ENCODE data around the gene TACR2.

The TACR2 gene

DNA sequence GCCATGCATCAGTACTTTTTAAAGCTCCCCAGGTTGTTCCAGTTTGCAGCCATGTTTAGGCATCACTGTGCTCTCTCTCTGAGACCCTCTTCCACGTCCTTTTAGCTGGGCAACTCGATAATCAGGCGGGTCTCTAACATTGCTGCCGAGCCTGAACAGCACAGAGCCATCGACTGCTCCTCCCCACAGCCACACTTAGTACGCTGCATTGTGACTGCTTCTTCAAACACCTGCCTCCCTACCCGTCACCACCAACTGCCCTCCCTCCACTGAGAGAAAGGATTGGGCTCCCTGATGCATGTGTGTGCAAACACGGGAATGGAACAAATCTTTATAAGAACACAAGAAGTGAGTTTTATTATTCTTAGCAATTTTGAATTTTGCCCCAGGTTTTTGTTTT, 11.4 kb upstream of the TACR2 start:
- no peak overlapping the region for H3K27ac ChIP-seq (ENCODE audit: low read length)
- no peaks in the 10 kb centered on the region for H3K9me3 ChIP-seq (ENCODE audit: insufficient read depth, low read depth, low read length)
- H3K36me3 ChIP-seq (ENCODE audit: insufficient read depth, low read depth, low read length): no peaks in the 10 kb centered on the region
- no peak overlapping the region for H3K9ac ChIP-seq (ENCODE audit: low read depth, low read length)
- no peak overlapping the region for H3K4me3 ChIP-seq (ENCODE audit: low read length)
- H3K4me1 ChIP-seq (ENCODE audit: insufficient read depth, low read length): no peaks in the 10 kb centered on the region
- no peaks in the 10 kb centered on the region for H3K27me3 ChIP-seq (ENCODE audit: insufficient read depth, low read length)

GRCh38 chr10:69426376-69426727, 9.6 kb upstream of the TACR2 start:
- no peak overlapping the region for H3K9ac ChIP-seq (ENCODE audit: low read depth, low read length)
- no peak overlapping the region for H3K27ac ChIP-seq (ENCODE audit: low read length)
- H3K9me3 ChIP-seq (ENCODE audit: insufficient read depth, low read depth, low read length): no peaks in the 10 kb centered on the region
- H3K4me1 ChIP-seq (ENCODE audit: insufficient read depth, low read length): no peaks in the 10 kb centered on the region
- no peaks in the 10 kb centered on the region for H3K36me3 ChIP-seq (ENCODE audit: insufficient read depth, low read depth, low read length)
- H3K4me3 ChIP-seq (ENCODE audit: low read length): no peak overlapping the region
- H3K27me3 ChIP-seq (ENCODE audit: insufficient read depth, low read length): no peaks in the 10 kb centered on the region

DNA sequence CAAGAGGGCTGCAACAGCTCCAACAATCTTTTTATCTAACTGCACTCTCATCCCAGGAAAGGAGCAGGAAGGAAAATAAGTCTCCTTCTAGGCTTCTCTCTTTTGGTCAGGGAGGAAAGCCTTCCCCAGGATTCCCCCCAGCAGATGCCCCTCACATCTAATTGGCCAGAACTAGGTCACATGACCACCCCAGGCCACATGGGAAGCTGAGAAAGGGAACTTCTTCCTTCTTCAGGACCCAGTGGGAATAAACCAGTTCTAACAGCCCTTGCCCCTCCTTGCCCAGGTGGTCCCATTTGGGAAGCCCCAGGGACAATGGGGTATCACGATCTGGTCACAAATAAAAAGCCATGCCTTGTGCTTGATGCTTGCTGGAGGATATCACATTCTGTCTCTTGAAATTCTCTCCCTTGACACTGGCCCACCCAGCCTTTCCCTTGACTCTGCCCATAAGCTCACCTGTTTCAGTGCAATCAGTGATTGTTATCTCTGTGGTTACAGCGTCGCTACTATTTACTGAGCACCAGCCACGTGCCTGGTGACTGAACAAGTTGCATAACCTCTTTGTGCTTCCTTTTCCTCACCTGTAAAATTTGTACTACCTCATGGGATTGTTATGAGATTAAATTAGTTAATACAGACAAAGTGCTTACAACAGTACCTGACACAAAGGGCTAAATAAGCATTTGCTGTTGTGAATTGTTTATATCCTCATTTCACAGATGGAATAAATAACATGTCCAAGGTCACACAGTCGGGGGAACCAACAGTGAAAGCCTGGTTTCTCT, 9.0 kb upstream of the TACR2 start:
- no peak overlapping the region for H3K9ac ChIP-seq (ENCODE audit: low read depth, low read length)
- no peak overlapping the region for H3K27ac ChIP-seq (ENCODE audit: low read length)
- H3K4me1 ChIP-seq (ENCODE audit: insufficient read depth, low read length): no peaks in the 10 kb centered on the region
- no peaks in the 10 kb centered on the region for H3K9me3 ChIP-seq (ENCODE audit: insufficient read depth, low read depth, low read length)
- H3K36me3 ChIP-seq (ENCODE audit: insufficient read depth, low read depth, low read length): no peaks in the 10 kb centered on the region
- H3K27me3 ChIP-seq (ENCODE audit: insufficient read depth, low read length): no peaks in the 10 kb centered on the region
- H3K4me3 ChIP-seq (ENCODE audit: low read length): no peak overlapping the region

GRCh38 chr10:69425041-69425440, 8.3 kb upstream of the TACR2 start:
- H3K9ac ChIP-seq (ENCODE audit: low read depth, low read length): no peak overlapping the region
- H3K27me3 ChIP-seq (ENCODE audit: insufficient read depth, low read length): no peaks in the 10 kb centered on the region
- no peak overlapping the region for H3K4me3 ChIP-seq (ENCODE audit: low read length)
- no peaks in the 10 kb centered on the region for H3K36me3 ChIP-seq (ENCODE audit: insufficient read depth, low read depth, low read length)
- H3K9me3 ChIP-seq (ENCODE audit: insufficient read depth, low read depth, low read length): no peaks in the 10 kb centered on the region
- no peaks in the 10 kb centered on the region for H3K4me1 ChIP-seq (ENCODE audit: insufficient read depth, low read length)
- H3K27ac ChIP-seq (ENCODE audit: low read length): no peak overlapping the region

DNA sequence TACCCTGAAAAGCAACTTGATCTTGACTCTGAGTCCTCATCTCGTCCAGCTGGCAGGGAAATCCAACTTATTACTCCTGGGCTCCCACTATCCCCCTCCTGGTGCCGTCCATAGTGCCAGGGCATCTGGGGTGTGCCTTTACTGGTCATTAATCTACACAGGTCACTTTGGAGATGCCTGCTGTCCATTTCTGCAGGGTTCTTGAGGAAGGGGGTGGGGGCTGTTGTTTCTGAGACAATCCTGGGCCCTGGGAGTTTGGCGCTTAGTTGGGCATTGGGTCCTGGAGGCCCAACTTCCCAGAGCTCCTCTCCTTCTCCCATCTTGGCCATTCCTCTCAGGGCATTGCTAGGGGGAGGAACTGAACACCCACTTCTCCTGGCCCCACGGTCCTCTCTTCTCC, 6.0 kb upstream of the TACR2 start:
- Histone ChIP-seq H3K4me3 (ENCODE audit: low read length) (no peak overlapping the region), H3K9me3 (ENCODE audit: insufficient read depth, low read depth, low read length) (no peaks in the 10 kb centered on the region), H3K36me3 (ENCODE audit: insufficient read depth, low read depth, low read length) (no peaks in the 10 kb centered on the region), H3K4me1 (ENCODE audit: insufficient read depth, low read length) (no peaks in the 10 kb centered on the region), H3K27me3 (ENCODE audit: insufficient read depth, low read length) (no peaks in the 10 kb centered on the region), H3K27ac (ENCODE audit: low read length) (no peak overlapping the region), H3K9ac (ENCODE audit: low read depth, low read length) (no peak overlapping the region)

GRCh38 chr10:69421611-69422308, 5.0 kb upstream of the TACR2 start:
- Histone ChIP-seq H3K4me3 (ENCODE audit: low read length) (no peak overlapping the region), H3K9ac (ENCODE audit: low read depth, low read length) (no peak overlapping the region), H3K27me3 (ENCODE audit: insufficient read depth, low read length) (no peaks in the 10 kb centered on the region), H3K36me3 (ENCODE audit: insufficient read depth, low read depth, low read length) (no peaks in the 10 kb centered on the region), H3K27ac (ENCODE audit: low read length) (no peak overlapping the region), H3K9me3 (ENCODE audit: insufficient read depth, low read depth, low read length) (no peaks in the 10 kb centered on the region), H3K4me1 (ENCODE audit: insufficient read depth, low read length) (no peaks in the 10 kb centered on the region)

- Histone ChIP-seq H3K27me3 (ENCODE audit: insufficient read depth, low read length) (no peaks in the 10 kb centered on the region), H3K36me3 (ENCODE audit: insufficient read depth, low read depth, low read length) (no peaks in the 10 kb centered on the region), H3K4me3 (ENCODE audit: low read length) (no peak overlapping the region), H3K4me1 (ENCODE audit: insufficient read depth, low read length) (no peaks in the 10 kb centered on the region), H3K27ac (ENCODE audit: low read length) (no peak overlapping the region), H3K9ac (ENCODE audit: low read depth, low read length) (no peak overlapping the region), H3K9me3 (ENCODE audit: insufficient read depth, low read depth, low read length) (no peaks in the 10 kb centered on the region)
Observed at GRCh38 chr10:69419744-69420126, 3.0 kb upstream of the TACR2 start.

DNA sequence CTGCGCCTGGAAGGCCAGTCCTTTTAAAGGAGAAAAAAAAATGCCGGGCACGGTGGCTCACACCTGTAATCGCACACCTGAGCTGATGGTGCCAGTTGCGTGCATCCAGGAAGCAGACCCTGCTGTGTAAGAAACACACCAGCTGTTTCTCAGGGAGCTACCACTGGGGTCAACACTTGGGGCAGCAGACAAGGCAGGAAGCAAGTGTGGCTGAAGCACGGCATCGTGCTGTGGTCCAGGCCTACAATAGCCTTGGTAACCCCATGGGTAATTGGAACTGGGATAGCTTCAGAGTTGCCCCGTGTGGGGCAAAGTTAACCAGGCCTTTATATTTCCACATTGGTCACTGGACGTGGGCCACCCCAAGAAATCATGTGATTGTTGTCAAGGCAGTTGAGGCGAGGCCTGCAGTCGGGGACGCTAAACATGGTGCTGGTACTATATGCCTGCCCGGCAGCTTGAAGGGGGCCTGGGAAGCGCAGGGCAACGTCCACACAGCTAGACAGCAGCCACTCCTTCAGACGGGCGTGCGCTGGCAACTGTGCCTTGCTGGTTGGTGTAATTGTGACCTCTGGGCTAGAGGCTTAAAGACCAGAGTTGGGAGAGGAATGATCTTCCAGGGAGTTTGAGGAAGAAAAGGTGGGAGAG, 2.5 kb upstream of the TACR2 start:
- Histone ChIP-seq H3K4me1 (ENCODE audit: insufficient read depth, low read length) (no peaks in the 10 kb centered on the region), H3K9me3 (ENCODE audit: insufficient read depth, low read depth, low read length) (no peaks in the 10 kb centered on the region), H3K4me3 (ENCODE audit: low read length) (no peak overlapping the region), H3K9ac (ENCODE audit: low read depth, low read length) (no peak overlapping the region), H3K27ac (ENCODE audit: low read length) (no peak overlapping the region), H3K27me3 (ENCODE audit: insufficient read depth, low read length) (no peaks in the 10 kb centered on the region), H3K36me3 (ENCODE audit: insufficient read depth, low read depth, low read length) (no peaks in the 10 kb centered on the region)

DNA sequence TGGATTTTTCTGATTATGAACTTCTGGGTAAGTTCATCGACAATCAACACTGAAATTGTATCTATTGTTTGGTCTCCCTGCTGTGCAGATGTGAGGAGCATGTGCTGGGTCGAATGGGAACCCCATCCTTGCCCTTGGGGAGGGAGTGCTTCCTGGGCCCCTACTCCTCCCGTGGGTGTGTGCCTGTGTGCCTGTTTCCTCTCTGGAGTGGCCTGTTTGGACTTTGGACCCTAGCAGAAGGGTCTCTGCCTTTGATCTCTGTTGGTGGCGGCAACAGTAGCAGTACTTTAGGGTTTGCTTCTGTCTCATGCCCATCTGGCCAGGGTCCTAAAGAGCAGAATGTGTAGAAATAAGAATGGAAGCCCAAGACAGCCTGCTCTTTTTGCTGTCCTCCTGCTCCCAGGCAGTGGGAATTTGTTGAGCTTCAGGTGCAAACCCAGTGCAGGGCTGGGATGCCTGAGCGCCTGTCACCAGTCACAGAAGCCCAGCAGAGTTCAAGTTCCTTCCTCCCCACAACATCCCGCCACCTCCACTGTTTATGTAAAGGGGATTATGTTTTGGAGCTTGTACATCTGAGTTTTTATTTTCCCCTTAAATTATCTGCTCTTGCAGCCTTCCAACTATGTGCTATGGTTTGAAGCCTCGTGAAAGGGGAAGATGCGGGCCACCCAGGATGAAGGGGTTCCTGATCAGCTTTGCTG, 1.5 kb upstream of the TACR2 start:
- no peaks in the 10 kb centered on the region for H3K27me3 ChIP-seq (ENCODE audit: insufficient read depth, low read length)
- no peaks in the 10 kb centered on the region for H3K36me3 ChIP-seq (ENCODE audit: insufficient read depth, low read depth, low read length)
- no peak overlapping the region for H3K9ac ChIP-seq (ENCODE audit: low read depth, low read length)
- no peak overlapping the region for H3K27ac ChIP-seq (ENCODE audit: low read length)
- no peaks in the 10 kb centered on the region for H3K4me1 ChIP-seq (ENCODE audit: insufficient read depth, low read length)
- no peaks in the 10 kb centered on the region for H3K9me3 ChIP-seq (ENCODE audit: insufficient read depth, low read depth, low read length)
- H3K4me3 ChIP-seq (ENCODE audit: low read length): no peak overlapping the region

GRCh38 chr10:69417542-69417941, 824 bp upstream of the TACR2 start:
- Histone ChIP-seq H3K9me3 (ENCODE audit: insufficient read depth, low read depth, low read length) (no peaks in the 10 kb centered on the region), H3K4me3 (ENCODE audit: low read length) (no peak overlapping the region), H3K4me1 (ENCODE audit: insufficient read depth, low read length) (no peaks in the 10 kb centered on the region), H3K27ac (ENCODE audit: low read length) (no peak overlapping the region), H3K9ac (ENCODE audit: low read depth, low read length) (no peak overlapping the region), H3K27me3 (ENCODE audit: insufficient read depth, low read length) (no peaks in the 10 kb centered on the region), H3K36me3 (ENCODE audit: insufficient read depth, low read depth, low read length) (no peaks in the 10 kb centered on the region)

- Histone ChIP-seq H3K4me1 (ENCODE audit: insufficient read depth, low read length) (no peaks in the 10 kb centered on the region), H3K9ac (ENCODE audit: low read depth, low read length) (no peak overlapping the region), H3K27ac (ENCODE audit: low read length) (no peak overlapping the region), H3K27me3 (ENCODE audit: insufficient read depth, low read length) (no peaks in the 10 kb centered on the region), H3K9me3 (ENCODE audit: insufficient read depth, low read depth, low read length) (no peaks in the 10 kb centered on the region), H3K4me3 (ENCODE audit: low read length) (no peak overlapping the region), H3K36me3 (ENCODE audit: insufficient read depth, low read depth, low read length) (no peaks in the 10 kb centered on the region)
Observed at GRCh38 chr10:69415951-69416350, 767 bp downstream of the TACR2 start.
